CD4-positive, alpha-beta T cell treated with Interferon alpha-2 for 1 hour (primary cell): ENCODE measurements around the gene ATP8B3.

Experiments used
- DNase-seq, 2 donors: peaks; one replicate each; pipeline ENCODE4 v3.0.0-alpha.2; 2020 to 2022

Gene ATP8B3

GRCh38 chr19:1836458-1837221 is 24.6 kb upstream of the ATP8B3 start:
- DNase-seq, result no peak

- DNase-seq, result no peak
These were observed 21.5 kb upstream of the ATP8B3 start for GRCh38 chr19:1833540-1833939.

GRCh38 chr19:1832046-1832663 is 20.1 kb upstream of the ATP8B3 start:
- DNase-seq, result no peak

GRCh38 chr19:1830978-1831377 is 18.9 kb upstream of the ATP8B3 start:
- no peak for DNase-seq

- no peak for DNase-seq
These were observed 18.5 kb upstream of the ATP8B3 start for GRCh38 chr19:1830568-1830967.

GRCh38 chr19:1829958-1830357 is 17.9 kb upstream of the ATP8B3 start:
- DNase-seq, result no peak

GRCh38 chr19:1828279-1829238 is 16.5 kb upstream of the ATP8B3 start:
- no peak for DNase-seq

GRCh38 chr19:1827566-1828278 is 15.6 kb upstream of the ATP8B3 start:
- DNase-seq, result no peak

- DNase-seq, result no peak
These were observed 14.8 kb upstream of the ATP8B3 start for GRCh38 chr19:1826557-1827521.

GRCh38 chr19:1825909-1826556 is 14.0 kb upstream of the ATP8B3 start:
- peak; percentile 71 to 83 for DNase-seq

- no peak for DNase-seq
These were observed 12.2 kb upstream of the ATP8B3 start for GRCh38 chr19:1824252-1824622.

GRCh38 chr19:1823539-1824251 is 11.6 kb upstream of the ATP8B3 start:
- DNase-seq, result no peak

- DNase-seq, result no peak
These were observed 10.9 kb upstream of the ATP8B3 start for GRCh38 chr19:1823020-1823419.

GRCh38 chr19:1822210-1822609 is 10.1 kb upstream of the ATP8B3 start:
- DNase-seq, result no peak

- DNase-seq, result no peak
These were observed 7.5 kb upstream of the ATP8B3 start for GRCh38 chr19:1819341-1820255.

GRCh38 chr19:1818549-1819195 is 6.6 kb upstream of the ATP8B3 start:
- no peak for DNase-seq

GRCh38 chr19:1817553-1818179 is 5.6 kb upstream of the ATP8B3 start:
- no peak for DNase-seq
